H1 (cell line): ENCODE results near the gene PPP1R3E. TPM values are rescaled to one million over a fixed set of nuclear protein-coding genes. Genes with fewer than 3 reads are reported as not detected.

Source experiments
- CTCF ChIA-PET: fragments of 300-600 bp; sonication (Branson Sonifier 250); formaldehyde crosslinking; loops from one replicate; lab custom pipeline; 2021; ENCODE audit not compliant: partially characterized antibody; lab: Charles Lee
- POLR2A ChIA-PET: fragments of 300-600 bp; sonication (Branson Sonifier 250); formaldehyde crosslinking; loops from one replicate; lab custom pipeline; 2021; ENCODE audit warnings: inconsistent platforms; ENCODE audit not compliant: partially characterized antibody; lab: Charles Lee
- DNase-seq, 2 experiments: peaks; one replicate each; pipeline versions ENCODE4 v3.0.0 to v3.0.0-alpha.2; 2010 to 2022; ENCODE audit warnings: low spot score in 2 of 2, low read depth in 1 of 2, mixed read lengths in 1 of 2
- FAIRE-seq: peaks from 2 replicates; lab custom pipeline; 2011; peaks lifted over from hg19 to GRCh38; lab: Jason Lieb, UNC
- H2AFZ ChIP-seq: 2 replicates; pipeline ENCODE4 v1.8.1; 2012; ENCODE audit warnings: low read length, inconsistent platforms
- H2AK5ac ChIP-seq: 2 replicates; pipeline ENCODE4 v1.6.1; 2013; ENCODE audit warnings: low read depth, low read length
- H2BK120ac ChIP-seq: replicated peaks from 2 replicates; pipeline ENCODE3; 2013; ENCODE audit warnings: low read depth, low read length, inconsistent platforms
- H2BK12ac ChIP-seq: 2 replicates; pipeline ENCODE4 v1.6.1; 2013; ENCODE audit warnings: low read depth, low read length
- H2BK15ac ChIP-seq: 2 replicates; pipeline ENCODE4 v1.6.1; 2013; ENCODE audit warnings: low read length
- H2BK20ac ChIP-seq: 2 replicates; pipeline ENCODE4 v1.6.1; 2013; ENCODE audit warnings: low read length
- H2BK5ac ChIP-seq: 2 replicates; pipeline ENCODE4 v1.6.1; 2013; ENCODE audit warnings: low read depth, low read length
- H3K14ac ChIP-seq: 2 replicates; pipeline ENCODE4 v1.6.1; 2013; ENCODE audit warnings: inconsistent platforms; ENCODE audit not compliant: insufficient read length
- H3K18ac ChIP-seq: 2 replicates; pipeline ENCODE4 v1.6.1; 2013; ENCODE audit warnings: low read length; ENCODE audit errors: extremely low read depth
- H3K23ac ChIP-seq: 2 replicates; pipeline ENCODE4 v1.6.1; 2013; ENCODE audit warnings: inconsistent platforms; ENCODE audit not compliant: insufficient read length
- H3K23me2 ChIP-seq: 2 replicates; pipeline ENCODE4 v1.6.1; 2013; ENCODE audit warnings: low read depth, low read length
- H3K27ac ChIP-seq: 2 replicates; pipeline ENCODE4 v1.6.1; 2011; ENCODE audit warnings: low read depth, low read length, inconsistent platforms
- H3K27me3 ChIP-seq, 4 experiments: replicated peaks in 1 of 4; 1 replicate in 1 of 4; 2 replicates in 3 of 4; pipeline versions ENCODE4 v1.6.1 to v1.8.1; 2011 to 2013; ENCODE audit warnings: low read length in 3 of 4, mild to moderate bottlenecking in 3 of 4, inconsistent platforms in 2 of 4, mixed read lengths in 2 of 4, moderate library complexity in 1 of 4; ENCODE audit not compliant: control insufficient read depth in 3 of 4, insufficient read depth in 3 of 4; ENCODE audit errors: extremely low read depth in 1 of 4
- H3K36me3 ChIP-seq, 4 experiments: 2 replicates each; pipeline versions ENCODE4 v1.6.1 to v1.8.1; 2011 to 2013; ENCODE audit warnings: mild to moderate bottlenecking in 4 of 4, low read length in 3 of 4, moderate library complexity in 2 of 4, control low read depth in 1 of 4, inconsistent platforms in 1 of 4; ENCODE audit not compliant: insufficient read depth in 4 of 4, control insufficient read depth in 2 of 4
- H3K4ac ChIP-seq: replicated peaks from 2 replicates; pipeline ENCODE3; 2013; ENCODE audit warnings: low read length, low read depth, mixed read lengths, inconsistent platforms; ENCODE audit not compliant: insufficient read length
- H3K4me1 ChIP-seq, 4 experiments: replicated peaks in 1 of 4; 1 replicate in 1 of 4; 2 replicates in 3 of 4; pipeline versions ENCODE4 v1.6.1 to v1.8.1; 2011 to 2013; ENCODE audit warnings: low read length in 3 of 4, inconsistent platforms in 2 of 4, mixed read lengths in 1 of 4; ENCODE audit not compliant: insufficient read depth in 4 of 4, control insufficient read depth in 3 of 4
- H3K4me2 ChIP-seq, 2 experiments: 2 replicates each; pipeline versions ENCODE4 v1.6.1 to v1.8.1; 2011 to 2013; ENCODE audit warnings: low read depth in 2 of 2, low read length in 2 of 2, control low read depth in 1 of 2, inconsistent platforms in 1 of 2, mild to moderate bottlenecking in 1 of 2; ENCODE audit not compliant: insufficient read depth in 1 of 2
- H3K4me3 ChIP-seq, 4 experiments: fragments of 200-600, 300-600 bp in 1 of 4; sonication (generic), shearing (Covaris generic), sonication (Bioruptor Twin) in 1 of 4; 2 replicates each; pipeline versions ENCODE4 v1.5.1 to v1.8.1; 2011 to 2016; ENCODE audit warnings: low read length in 4 of 4, low read depth in 3 of 4, control low read depth in 2 of 4, inconsistent platforms in 2 of 4, mild to moderate bottlenecking in 2 of 4, mixed read lengths in 1 of 4, moderate library complexity in 1 of 4; ENCODE audit not compliant: insufficient read depth in 2 of 4; ENCODE audit errors: extremely low read depth in 1 of 4
- H3K56ac ChIP-seq: replicated peaks from 2 replicates; pipeline ENCODE3; 2013; ENCODE audit warnings: low read depth, mild to moderate bottlenecking, mixed read lengths, low read length, inconsistent platforms; ENCODE audit not compliant: insufficient read length
- H3K79me1 ChIP-seq: 2 replicates; pipeline ENCODE4 v1.6.1; 2013; ENCODE audit warnings: low read depth, low read length, control low read depth
- H3K79me2 ChIP-seq, 2 experiments: 2 replicates each; pipeline versions ENCODE4 v1.6.1 to v1.8.1; 2012 to 2013; ENCODE audit warnings: low read length in 2 of 2, mild to moderate bottlenecking in 2 of 2, inconsistent platforms in 1 of 2; ENCODE audit not compliant: insufficient read depth in 2 of 2, control insufficient read depth in 1 of 2
- H3K9ac ChIP-seq, 4 experiments: replicated peaks in 1 of 4; 1 replicate in 1 of 4; 2 replicates in 3 of 4; pipeline versions ENCODE4 v1.6.1 to v1.8.1; 2011 to 2013; ENCODE audit warnings: low read depth in 3 of 4, low read length in 3 of 4, control low read depth in 2 of 4, mild to moderate bottlenecking in 2 of 4, moderate library complexity in 2 of 4, inconsistent platforms in 1 of 4; ENCODE audit errors: extremely low read depth in 1 of 4
- H3K9me3 ChIP-seq, 2 experiments: 2 replicates each; pipeline versions ENCODE4 v1.6.1 to v1.8.1; 2012 to 2013; ENCODE audit warnings: mild to moderate bottlenecking in 2 of 2, moderate library complexity in 2 of 2, control low read depth in 1 of 2, inconsistent platforms in 1 of 2, low read depth in 1 of 2, low read length in 1 of 2, mixed read lengths in 1 of 2; ENCODE audit not compliant: insufficient read depth in 2 of 2
- H4K20me1 ChIP-seq, 2 experiments: replicated peaks in 1 of 2; 2 replicates each; pipeline versions ENCODE3 to v1.8.1; 2011 to 2013; ENCODE audit warnings: inconsistent platforms in 2 of 2, low read length in 2 of 2, mild to moderate bottlenecking in 1 of 2; ENCODE audit not compliant: insufficient read depth in 2 of 2, control insufficient read depth in 1 of 2
- H4K5ac ChIP-seq: 2 replicates; pipeline ENCODE4 v1.6.1; 2013; ENCODE audit warnings: low read length, low read depth, mixed read lengths, inconsistent platforms; ENCODE audit not compliant: insufficient read length
- H4K8ac ChIP-seq: 2 replicates; pipeline ENCODE4 v1.8.0; 2013; ENCODE audit warnings: mild to moderate bottlenecking, moderate library complexity, low read length, inconsistent platforms; ENCODE audit not compliant: insufficient read depth; ENCODE audit errors: extremely low read depth
- H4K91ac ChIP-seq: replicated peaks from 2 replicates; pipeline ENCODE3; 2013; ENCODE audit warnings: low read length, mixed read lengths, inconsistent platforms; ENCODE audit not compliant: insufficient read length
- BACH1 ChIP-seq: IDR thresholded peaks from 2 replicates; pipeline ENCODE4 v1.6.1; 2012; ENCODE audit warnings: low read length, improper control_type of control experiment
- CEBPB ChIP-seq: IDR thresholded peaks from 2 replicates; pipeline ENCODE4 v1.6.1; 2012; ENCODE audit warnings: low read depth, low read length
- HDAC2 ChIP-seq, 2 experiments: fragments of 300-600 bp in 1 of 2; sonication (generic) in 1 of 2; IDR thresholded peaks; 2 replicates each; pipeline ENCODE4 v1.6.1; 2011 to 2012; ENCODE audit warnings: low read depth in 2 of 2, low read length in 2 of 2, mild to moderate bottlenecking in 2 of 2, moderate library complexity in 2 of 2, borderline replicate concordance in 1 of 2, inconsistent platforms in 1 of 2
- POU5F1 ChIP-seq: IDR thresholded peaks from 2 replicates; pipeline ENCODE4 v1.6.1; 2011; ENCODE audit warnings: low read depth, mild to moderate bottlenecking, low read length, moderate library complexity
- SIN3A ChIP-seq, 2 experiments: IDR thresholded peaks in 1 of 2; conservative IDR thresholded peaks in 1 of 2; 2 replicates each; pipeline ENCODE4 v1.6.1; 2011 to 2012; ENCODE audit warnings: low read length in 2 of 2, improper control_type of control experiment in 1 of 2, low read depth in 1 of 2, mild to moderate bottlenecking in 1 of 2
- SP1 ChIP-seq: IDR thresholded peaks from 2 replicates; pipeline ENCODE4 v1.6.1; 2011; ENCODE audit warnings: low read depth, low read length
- TCF12 ChIP-seq: IDR thresholded peaks from 2 replicates; pipeline ENCODE4 v1.6.1; 2011; ENCODE audit warnings: low read depth, mild to moderate bottlenecking, low read length
- TEAD4 ChIP-seq: IDR thresholded peaks from 2 replicates; pipeline ENCODE4 v1.6.1; 2012; ENCODE audit warnings: low read depth, low read length, inconsistent platforms, mixed read lengths
- WGBS, 2 experiments: shearing (Covaris generic) in 1 of 2; methylation state at CpG; one replicate each; pipeline versions ENCODE4 v1.1.6 to v1.1.7; 2013 to 2015; ENCODE audit warnings: low lambda C conversion rate in 2 of 2, mixed read lengths in 2 of 2, inconsistent platforms in 1 of 2, low coverage in 1 of 2, missing lambda C conversion rate in 1 of 2; ENCODE audit not compliant: insufficient replicate concordance in 2 of 2, insufficient coverage in 1 of 2, insufficient read length in 1 of 2; ENCODE audit errors: extremely low coverage in 1 of 2, missing lambda C conversion rate in 1 of 2; 5-methylcytosine and 5-hydroxymethylcytosine counted together
- polyA plus RNA-seq, 7 experiments: library from polyadenylated mRNA; depleted of rRNA in 3 of 7; stranded (reverse) in 5 of 7; unstranded in 2 of 7; fragments of >200 nt in 5 of 7; fragments of 200-250 nt in 2 of 7; gene quantifications; 1 replicate in 5 of 7; 2 replicates in 1 of 7; 4 replicates in 1 of 7; pipeline versions ENCODE4 v1.2.1 to v1.2.3, GENCODE V29; 2011 to 2013; ENCODE audit warnings: missing spikeins in 2 of 7, mixed read lengths in 2 of 7
- total RNA-seq: library from RNA; stranded (reverse); fragmentation: NEBNext Ultra II Directional; extraction: Animal tissue kit (Norgen Biotek cat#: 25700); gene quantifications from 2 replicates; pipeline ENCODE4 v1.2.1, GENCODE V29; 2021

PPP1R3E gene
- total and polyA plus RNA-seq, 2 of the 8 experiments (the other 6 are each of a cell fraction or from before 2014, with no cell fraction given) = 4.4 to 4.7 TPM

DNA sequence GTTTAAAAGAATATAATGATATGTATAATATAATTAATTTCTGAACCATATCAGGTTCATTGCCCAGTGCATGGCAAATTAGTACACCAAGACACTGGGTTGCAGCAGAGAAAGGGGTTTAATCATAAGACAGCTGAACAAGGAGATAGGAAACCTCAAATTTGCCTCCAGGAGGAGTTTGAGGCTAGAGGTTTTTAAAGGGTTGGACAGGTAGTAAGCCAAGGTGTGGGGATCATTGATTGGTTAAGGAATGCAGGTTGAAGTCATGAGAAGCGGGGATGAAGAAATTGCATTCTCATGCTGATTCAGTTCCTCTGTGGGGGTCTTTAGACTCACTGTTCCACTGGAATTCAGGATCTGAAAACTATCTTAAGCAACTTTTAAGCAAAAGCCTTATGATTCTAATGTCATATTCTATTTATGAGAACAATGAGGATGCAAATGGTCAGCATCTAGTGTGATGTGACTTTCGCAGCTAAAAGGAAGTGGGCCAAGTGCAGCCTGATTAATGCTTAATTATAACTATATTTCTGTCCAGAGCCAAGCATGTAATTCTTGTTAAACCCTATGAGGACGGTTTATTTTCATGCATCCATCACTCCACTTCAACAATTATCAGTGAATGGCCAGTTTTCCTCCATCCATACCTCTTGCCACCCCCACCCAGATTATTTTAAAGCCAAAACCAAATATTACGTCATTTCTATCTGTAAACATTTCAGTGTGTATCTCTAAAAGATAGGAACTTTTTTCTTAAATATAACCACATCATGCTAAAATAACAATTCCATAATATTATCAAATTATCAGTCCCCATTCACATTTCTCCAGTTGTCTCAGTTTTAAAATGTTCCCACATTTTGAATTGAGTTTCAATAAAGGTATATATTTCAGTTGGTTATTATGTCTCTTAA is 50.0 kb downstream of the PPP1R3E start:
- Histone ChIP-seq H2BK120ac (peak overlapping the region; percentile 99), H3K18ac (peak overlapping the region; percentile 91), H3K9me3 (no peaks in the 10 kb centered on the region), H3K56ac (peak overlapping the region; percentile 65), H2BK12ac (peak overlapping the region; percentile 94; the same call in 1 of the 2 replicates), H4K5ac (peak overlapping the region; percentile 93), H2BK15ac (no peak overlapping the region), H4K8ac (no peak overlapping the region), H2AFZ (no peak overlapping the region), H3K14ac (no peak overlapping the region), H3K23ac (no peak overlapping the region), H3K79me1 (no peaks in the 10 kb centered on the region), H3K4me3 (peak overlapping the region in 3 of 4 experiments; percentile 15 to 46 (median 20); a peak in 6 of 8 replicates), H3K4me1 (peaks cover 9 to 22% (median 13%) of the 10 kb centered on the region in 4 experiments; a peak in 5 of 7 replicates), H3K4ac (peak overlapping the region; percentile 98), H3K4me2 (peak overlapping the region; percentile 60 to 96), H2BK20ac (peak overlapping the region; percentile 96), H3K9ac (peak overlapping the region in 2 of 4 experiments; percentile 25 to 70; a peak in 2 of 7 replicates), H4K91ac (peak overlapping the region; percentile 97), H3K36me3 (no peaks in the 10 kb centered on the region), H3K79me2 (no peaks in the 10 kb centered on the region), H4K20me1 (no peaks in the 10 kb centered on the region), H3K27ac (peak overlapping the region; percentile 89), H2AK5ac (peak overlapping the region; percentile 86), H2BK5ac (peak overlapping the region; percentile 100), H3K27me3 (no peaks in the 10 kb centered on the region), H3K23me2 (peaks cover 4% of the 10 kb centered on the region; the same call in 1 of the 2 replicates)
- peak in 1 of 2 experiments; percentile 39 for DNase-seq
- peak; percentile 99 for FAIRE-seq
- POLR2A ChIA-PET = interaction anchor here (0.9 to 2.9 kb wide), 12 partner anchors 8 to 158 kb away, joined by 3 to 19 read pairs (median 4); partner anchors contain the start of genes ACIN1, C14orf119, HOMEZ and PABPN1
- CTCF ChIA-PET = interaction anchor here (0.7 kb wide), 2 partner anchors 66 to 93 kb away, joined by 3 read pairs; no protein-coding TSS in a partner anchor
- 18% methylated on average over 4 of the region's 4 CpGs; no CpG with 5 or more reads in 1 of the 2 experiments for WGBS, 2 experiments
- 0 out of 4 replicates have a peak, but pooled peaks of 1 of the 2 experiments have one; percentile 13 for TF ChIP-seq HDAC2 (IDR thresholded peaks at IDR 0.05; ENCODE audit: borderline replicate concordance in 1 of 2, low read depth in 2 of 2, low read length in 2 of 2)
- peak; percentile 82 for TF ChIP-seq POU5F1
- no peak for TF ChIP-seq TCF12
- TF ChIP-seq BACH1 = peak; percentile 47; the same call in 1 of the 2 replicates
- peak; percentile 48; the same call in 1 of the 2 replicates for TF ChIP-seq SP1
- TF ChIP-seq TEAD4 = 0 out of 2 replicates have a peak, but pooled peaks have one; percentile 7
- TF ChIP-seq CEBPB = peak; percentile 84
- TF ChIP-seq SIN3A (conservative IDR thresholded peaks at IDR 0.05 in 1 of 2, IDR thresholded peaks at IDR 0.05 in 1 of 2; ENCODE audit: low read depth in 1 of 2, low read length in 2 of 2) = no peak
